Measurements from ENCODE around the gene KRTAP10-11.
"Not testable (repeated sequence)": the region's sequence is repeated elsewhere in the genome, so short reads cannot be mapped to it uniquely, and the experiment has no call there.

Gene KRTAP10-11

GRCh38 chr21:44625756-44626155 is 20.5 kb upstream of the KRTAP10-11 start:
- Mint-ChIP-seq H3K27me3 (peaks cover 15% of the 10 kb centered on the region), H3K4me3 (no peak overlapping the region), H3K36me3 (ENCODE audit: low read depth) (no peaks in the 10 kb centered on the region), H3K4me1 (ENCODE audit: low read depth) (no peaks in the 10 kb centered on the region), H3K9me3 (peaks cover 52% of the 10 kb centered on the region), H3K27ac (no peak overlapping the region)
- intact Hi-C loops (cut with micrococcal nuclease), result no loop called here

- no peak overlapping the region for H3K4me3 Mint-ChIP-seq
- intact Hi-C loops (cut with micrococcal nuclease), result no loop called here
- H3K27ac Mint-ChIP-seq, result no peak overlapping the region
- peaks cover 18% of the 10 kb centered on the region for H3K27me3 Mint-ChIP-seq
- H3K4me1 Mint-ChIP-seq (ENCODE audit: low read depth), result no peaks in the 10 kb centered on the region
- H3K9me3 Mint-ChIP-seq, result peaks cover 54% of the 10 kb centered on the region
- no peaks in the 10 kb centered on the region for H3K36me3 Mint-ChIP-seq (ENCODE audit: low read depth)
Observed at GRCh38 chr21:44626262-44626661, 20.0 kb upstream of the KRTAP10-11 start.

DNA sequence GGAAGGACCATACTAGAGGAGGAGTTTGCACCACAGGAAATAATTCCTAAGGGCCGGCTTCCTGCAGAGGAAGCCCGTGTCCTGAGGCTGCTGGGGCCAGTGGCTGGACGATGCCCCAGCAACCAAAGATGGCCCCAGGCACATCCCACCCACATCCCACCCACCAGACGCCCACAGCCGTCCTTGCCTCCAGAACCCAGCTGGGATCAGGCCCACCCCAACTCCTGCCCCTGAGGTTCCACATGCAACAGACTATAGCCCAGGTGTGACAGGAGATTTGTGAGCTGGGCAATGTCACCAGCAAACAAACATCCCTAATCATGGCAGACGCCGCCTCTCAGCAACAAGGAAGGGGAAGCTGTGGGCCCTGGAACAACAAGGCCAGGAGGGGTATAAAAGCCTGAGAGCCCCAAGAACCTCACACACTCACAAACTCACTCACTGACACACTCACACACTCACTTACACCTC is 19.5 kb upstream of the KRTAP10-11 start, which contains the start of gene KRTAP10-9:
Gene KRTAP10-9, plus strand, starts transcription at position 421 of the 471 bp plus-strand sequence. CDS start 79 bp downstream, outside the sequence.
- Mint-ChIP-seq H3K27ac (no peak within 1 kb of the TSS), H3K4me1 (ENCODE audit: low read depth) (no peaks in the 10 kb centered on the region), H3K4me3 (no peak within 1 kb of the TSS), H3K9me3 (peaks cover 55% of the 10 kb centered on the region), H3K27me3 (peaks cover 20% of the 10 kb centered on the region), H3K36me3 (ENCODE audit: low read depth) (no peaks in the 10 kb centered on the region)
- intact Hi-C loops (cut with micrococcal nuclease), result no loop called here

GRCh38 chr21:44627181-44627822 is 18.9 kb upstream of the KRTAP10-11 start:
- not testable (repeated sequence) for H3K27ac Mint-ChIP-seq

DNA sequence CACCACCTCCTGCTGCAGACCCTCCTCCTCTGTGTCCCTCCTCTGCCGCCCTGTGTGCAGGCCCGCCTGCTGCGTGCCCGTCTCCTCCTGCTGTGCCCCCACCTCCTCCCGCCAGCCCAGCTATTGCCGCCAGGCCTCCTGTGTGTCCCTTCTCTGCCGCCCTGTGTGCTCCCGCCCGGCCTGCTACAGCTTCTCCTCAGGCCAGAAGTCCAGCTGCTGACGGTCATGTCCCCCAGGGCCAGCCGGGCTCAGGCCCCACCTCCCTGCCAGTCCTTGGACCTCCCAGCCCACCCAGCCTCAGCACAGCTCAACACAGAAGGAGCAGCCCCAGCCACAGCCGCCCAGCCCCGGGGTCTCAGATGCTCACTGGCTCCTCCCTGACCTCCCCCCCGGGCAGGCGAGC is 18.4 kb upstream of the KRTAP10-11 start:
- not testable (repeated sequence) for H3K27ac Mint-ChIP-seq

More at GRCh38 chr21:44627181-44627822, 18.9 kb upstream of the KRTAP10-11 start:
- H3K4me1 Mint-ChIP-seq (ENCODE audit: low read depth); H3K4me3 Mint-ChIP-seq; intact Hi-C loops (cut with micrococcal nuclease); H3K36me3 Mint-ChIP-seq (ENCODE audit: low read depth): not testable (repeated sequence)
- peaks cover 55% of the 10 kb centered on the region for H3K9me3 Mint-ChIP-seq
- H3K27me3 Mint-ChIP-seq, result peaks cover 21% of the 10 kb centered on the region

DNA sequence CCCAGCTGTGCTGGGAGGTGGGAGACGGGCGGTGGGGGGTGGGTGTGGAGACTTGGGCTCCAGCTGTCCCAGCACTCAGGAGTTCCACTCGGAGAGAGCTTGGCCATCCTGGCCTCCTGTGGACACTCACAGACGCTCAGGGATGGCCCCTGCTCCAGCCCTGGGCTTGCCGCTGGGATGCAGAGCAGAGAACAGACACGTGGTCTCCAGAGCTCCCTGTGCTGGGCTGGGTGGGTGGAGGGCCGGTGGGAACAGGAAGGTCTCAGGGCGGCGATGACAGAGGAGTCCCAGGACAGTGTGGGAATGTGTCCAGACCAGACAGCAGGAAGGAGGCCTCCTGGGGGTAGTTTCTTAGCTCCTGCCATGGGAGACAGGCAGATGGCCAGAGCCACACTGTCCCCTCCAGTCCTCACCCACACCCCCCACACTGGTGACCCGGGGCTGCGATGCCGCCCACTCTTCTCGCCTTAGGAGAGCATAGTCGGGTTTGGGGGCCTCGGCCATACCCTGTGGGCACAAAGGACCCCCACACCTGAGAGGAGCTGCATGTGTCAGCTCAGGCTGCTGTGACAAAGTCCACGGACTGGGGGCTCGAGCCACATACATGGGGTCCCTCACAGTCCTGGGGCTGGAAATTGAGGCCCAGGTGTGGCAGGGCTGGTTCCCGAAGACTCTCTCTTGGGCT is 17.4 kb upstream of the KRTAP10-11 start:
- Mint-ChIP-seq H3K9me3 (peaks cover 52% of the 10 kb centered on the region), H3K36me3 (ENCODE audit: low read depth) (no peaks in the 10 kb centered on the region), H3K4me1 (ENCODE audit: low read depth) (no peaks in the 10 kb centered on the region), H3K27ac (no peak overlapping the region), H3K27me3 (peaks cover 21% of the 10 kb centered on the region), H3K4me3 (no peak overlapping the region)
- intact Hi-C loops (cut with micrococcal nuclease), result no loop called here

More for the DNA sequence above, 18.4 kb upstream of the KRTAP10-11 start:
- intact Hi-C loops (cut with micrococcal nuclease); H3K36me3 Mint-ChIP-seq (ENCODE audit: low read depth); H3K4me3 Mint-ChIP-seq; H3K4me1 Mint-ChIP-seq (ENCODE audit: low read depth): not testable (repeated sequence)
- Mint-ChIP-seq H3K27me3 (peaks cover 21% of the 10 kb centered on the region), H3K9me3 (peaks cover 55% of the 10 kb centered on the region)

DNA sequence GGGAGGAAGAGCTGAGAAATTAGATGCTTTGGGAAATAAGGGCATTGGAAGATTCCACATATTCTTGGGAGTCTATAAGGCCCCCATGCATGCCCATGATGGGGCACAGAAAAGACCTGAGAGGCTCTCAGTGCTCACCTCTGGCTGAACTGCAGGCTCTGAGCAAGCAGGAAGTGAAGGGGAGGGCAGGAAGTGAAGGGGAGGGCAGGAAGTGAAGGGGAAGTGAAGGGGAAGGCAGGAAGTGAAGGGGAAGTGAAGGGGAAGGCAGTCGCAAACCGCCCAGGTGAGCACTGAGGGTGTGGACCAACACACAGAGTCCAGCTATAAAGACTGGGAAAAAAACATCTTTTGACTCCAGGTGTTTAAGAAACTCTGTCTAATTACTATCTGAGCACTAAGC is 15.8 kb upstream of the KRTAP10-11 start:
- H3K4me1 Mint-ChIP-seq (ENCODE audit: low read depth), result no peaks in the 10 kb centered on the region
- H3K9me3 Mint-ChIP-seq, result peaks cover 41% of the 10 kb centered on the region
- H3K36me3 Mint-ChIP-seq (ENCODE audit: low read depth), result no peaks in the 10 kb centered on the region
- H3K27ac Mint-ChIP-seq, result no peak overlapping the region
- peaks cover 18% of the 10 kb centered on the region for H3K27me3 Mint-ChIP-seq
- H3K4me3 Mint-ChIP-seq, result no peak overlapping the region
- intact Hi-C loops (cut with micrococcal nuclease), result no loop called here

- H3K9me3 Mint-ChIP-seq, result peaks cover 41% of the 10 kb centered on the region
- intact Hi-C loops (cut with micrococcal nuclease), result no loop called here
- H3K4me1 Mint-ChIP-seq (ENCODE audit: low read depth), result no peaks in the 10 kb centered on the region
- H3K4me3 Mint-ChIP-seq, result no peak overlapping the region
- H3K27me3 Mint-ChIP-seq, result peaks cover 19% of the 10 kb centered on the region
- H3K36me3 Mint-ChIP-seq (ENCODE audit: low read depth), result no peaks in the 10 kb centered on the region
- H3K27ac Mint-ChIP-seq, result no peak overlapping the region
Observed at GRCh38 chr21:44632067-44632466, 14.1 kb upstream of the KRTAP10-11 start.

DNA sequence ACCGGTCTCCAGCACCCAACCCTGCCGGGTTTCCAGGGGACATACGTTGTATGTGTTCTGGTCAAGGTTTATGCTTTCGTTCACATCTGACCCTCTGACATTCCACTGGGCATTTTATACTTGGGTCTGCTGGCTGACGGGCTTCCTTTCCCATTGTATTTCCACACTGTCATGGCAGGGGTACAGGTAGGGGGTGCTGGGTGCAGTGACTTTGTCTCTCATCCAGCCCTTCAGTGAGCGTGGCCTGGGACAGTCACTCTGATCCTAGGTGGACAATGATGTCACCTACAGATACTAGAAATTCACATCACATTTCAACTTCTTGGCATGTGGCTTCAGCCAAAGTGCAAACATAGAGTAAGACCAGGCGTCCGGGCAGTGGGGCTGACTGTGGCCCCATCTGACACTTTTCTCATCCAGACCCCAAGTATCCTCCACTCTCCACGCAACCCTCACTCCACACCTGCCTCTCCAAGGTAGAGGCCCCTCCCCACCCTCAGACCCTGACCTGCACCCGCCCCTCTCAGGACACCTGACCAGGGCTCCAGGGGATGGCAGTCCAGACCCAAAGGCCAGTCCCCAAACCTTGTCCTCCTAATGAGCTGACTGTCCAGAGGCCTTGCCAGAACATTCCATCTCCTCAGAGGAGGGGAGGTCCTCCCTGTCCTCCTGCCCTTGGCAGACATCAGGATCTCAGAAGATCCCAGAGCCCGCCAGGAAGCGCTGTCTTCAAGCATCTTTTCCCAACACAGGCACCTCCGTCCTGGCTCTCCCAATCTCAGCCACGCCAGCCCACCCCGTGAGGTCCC is 9.8 kb upstream of the KRTAP10-11 start:
- Mint-ChIP-seq H3K9me3 (peaks cover 39% of the 10 kb centered on the region), H3K4me3 (no peak overlapping the region), H3K4me1 (ENCODE audit: low read depth) (no peaks in the 10 kb centered on the region), H3K36me3 (ENCODE audit: low read depth) (no peaks in the 10 kb centered on the region), H3K27ac (no peak overlapping the region), H3K27me3 (peaks cover 8% of the 10 kb centered on the region)
- intact Hi-C loops (cut with micrococcal nuclease), result no loop called here

GRCh38 chr21:44637018-44637850 is 9.0 kb upstream of the KRTAP10-11 start, which contains the start of gene KRTAP10-10:
TSS of gene KRTAP10-10 (plus strand) at chr21:44637356. CDS start at chr21:44637418, 62 bp downstream.
- no peak within 1 kb of the TSS for H3K27ac Mint-ChIP-seq

DNA sequence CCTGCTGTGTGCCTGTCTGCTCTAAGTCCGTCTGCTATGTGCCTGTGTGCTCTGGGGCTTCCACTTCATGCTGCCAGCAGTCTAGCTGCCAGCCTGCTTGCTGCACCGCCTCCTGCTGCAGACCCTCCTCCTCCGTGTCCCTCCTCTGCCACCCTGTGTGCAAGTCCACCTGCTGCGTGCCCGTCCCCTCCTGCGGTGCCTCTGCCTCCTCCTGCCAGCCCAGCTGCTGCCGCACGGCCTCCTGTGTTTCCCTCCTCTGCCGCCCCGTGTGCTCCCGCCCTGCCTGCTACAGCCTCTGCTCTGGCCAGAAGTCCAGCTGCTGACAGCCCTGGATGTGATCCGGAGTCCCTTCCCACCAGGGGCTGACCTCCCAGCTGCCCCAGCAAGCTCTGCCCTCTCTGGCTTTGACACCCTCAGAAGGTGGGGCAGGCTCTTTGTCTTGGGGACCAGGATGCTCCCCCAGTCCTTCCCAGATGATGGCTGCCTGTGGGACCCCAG is 8.3 kb upstream of the KRTAP10-11 start:
- H3K36me3 Mint-ChIP-seq (ENCODE audit: low read depth); H3K27me3 Mint-ChIP-seq; H3K4me3 Mint-ChIP-seq; H3K4me1 Mint-ChIP-seq (ENCODE audit: low read depth); intact Hi-C loops (cut with micrococcal nuclease); H3K27ac Mint-ChIP-seq: not testable (repeated sequence)
- peaks cover 30% of the 10 kb centered on the region for H3K9me3 Mint-ChIP-seq

More at GRCh38 chr21:44637018-44637850, 9.0 kb upstream of the KRTAP10-11 start, which contains the start of gene KRTAP10-10:
- H3K4me1 Mint-ChIP-seq (ENCODE audit: low read depth), result no peaks in the 10 kb centered on the region
- H3K27me3 Mint-ChIP-seq, result peaks cover 6% of the 10 kb centered on the region
- peaks cover 34% of the 10 kb centered on the region for H3K9me3 Mint-ChIP-seq
- intact Hi-C loops (cut with micrococcal nuclease), result no loop called here
- no peak within 1 kb of the TSS for H3K4me3 Mint-ChIP-seq
- no peaks in the 10 kb centered on the region for H3K36me3 Mint-ChIP-seq (ENCODE audit: low read depth)

DNA sequence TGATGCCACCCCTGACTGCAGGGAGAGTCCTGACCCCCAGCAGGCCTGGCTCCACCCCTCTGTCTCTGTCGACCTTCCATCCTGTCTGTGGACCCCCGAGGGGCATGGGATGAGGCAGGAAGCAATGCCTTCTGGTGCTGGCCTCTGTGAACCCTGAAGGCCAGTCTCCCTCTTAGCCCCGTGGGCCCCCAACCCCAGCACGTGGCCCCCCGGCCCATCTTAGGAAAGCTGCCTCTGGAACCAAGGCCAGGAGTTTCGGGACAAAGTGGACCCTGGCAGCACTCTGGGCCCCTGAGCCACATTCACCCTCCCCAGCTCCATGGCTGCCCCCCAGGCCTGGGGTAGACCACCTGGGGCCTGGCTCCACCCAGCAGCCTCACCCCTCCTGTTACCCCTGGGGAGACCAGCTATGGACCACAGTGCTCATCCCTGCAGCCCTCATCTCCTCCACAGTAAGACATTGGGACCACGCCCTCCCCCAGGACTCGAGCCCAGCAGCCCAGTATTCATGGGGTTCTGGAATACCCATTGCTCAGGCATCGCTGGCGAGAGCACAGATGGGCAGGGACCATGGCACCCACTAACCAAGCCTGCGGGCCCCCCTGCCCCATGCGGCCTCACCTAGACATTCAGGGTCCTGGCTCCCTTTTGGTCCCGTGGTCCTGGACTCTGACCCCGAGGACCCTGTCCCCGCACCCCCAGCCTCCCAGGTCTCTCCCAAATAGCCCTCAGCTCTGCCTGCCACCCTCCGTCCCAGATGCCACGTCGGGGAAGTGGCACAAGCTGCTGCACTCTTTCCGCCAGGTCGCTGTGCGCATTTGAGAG is 7.5 kb upstream of the KRTAP10-11 start:
- H3K36me3 Mint-ChIP-seq (ENCODE audit: low read depth); H3K27me3 Mint-ChIP-seq; H3K4me1 Mint-ChIP-seq (ENCODE audit: low read depth); intact Hi-C loops (cut with micrococcal nuclease); H3K27ac Mint-ChIP-seq; H3K4me3 Mint-ChIP-seq: not testable (repeated sequence)
- H3K9me3 Mint-ChIP-seq, result peaks cover 31% of the 10 kb centered on the region
